ENCODE data around the gene EDIL3. TPM values are rescaled to one million over a fixed set of nuclear protein-coding genes. Genes with fewer than 3 reads are reported as not detected.

Gene EDIL3
- total RNA-seq, 1 experiment from 2014 or later = 0.32 TPM

DNA sequence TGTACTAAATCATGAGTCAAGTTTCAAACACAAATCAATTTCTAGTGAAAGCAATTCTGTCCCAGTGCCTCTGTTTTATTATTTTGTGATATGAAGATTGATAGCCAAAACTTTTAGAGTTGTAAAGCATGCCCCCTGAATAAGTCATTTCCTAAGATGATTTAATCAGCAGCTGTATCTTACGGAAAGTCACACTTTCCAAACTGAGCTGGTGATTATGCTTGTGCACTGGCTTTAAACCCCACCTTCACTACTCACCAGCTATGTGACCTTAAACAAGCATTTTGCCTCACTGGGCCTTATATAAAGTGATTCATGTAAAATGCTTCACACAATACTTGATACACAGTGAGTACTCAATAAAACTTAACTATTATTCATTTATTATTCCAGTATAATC, 78.1 kb downstream of the EDIL3 start:
- Histone ChIP-seq H3K27me3 (ENCODE audit: insufficient read depth, low read length) (no peaks in the 10 kb centered on the region), H3K4me1 (ENCODE audit: control insufficient read depth in 1 of 2, insufficient read depth in 2 of 2, low read length in 2 of 2) (no peaks in the 10 kb centered on the region), H3K27ac (ENCODE audit: low read depth, low read length) (no peak overlapping the region), H3K9me2 (ENCODE audit: insufficient read depth) (no peaks in the 10 kb centered on the region), H3K4me2 (ENCODE audit: low read length) (no peak overlapping the region), H3K9ac (ENCODE audit: low read length) (no peak overlapping the region), H4K20me1 (ENCODE audit: insufficient read depth) (no peaks in the 10 kb centered on the region), H3K9me3 (ENCODE audit: control insufficient read depth in 1 of 2, insufficient read depth in 1 of 2, low read depth in 1 of 2, low read length in 2 of 2) (no peaks in the 10 kb centered on the region), H3K4me3 (replicated peaks in 1 of 2; ENCODE audit: low read depth in 1 of 2, low read length in 2 of 2) (no peak overlapping the region), H3K79me2 (ENCODE audit: insufficient read depth, low read length) (no peaks in the 10 kb centered on the region), H2AFZ (ENCODE audit: low read depth, low read length, poor library complexity, severe bottlenecking) (no peak overlapping the region), H3K36me3 (ENCODE audit: control insufficient read depth in 1 of 2, insufficient read depth in 2 of 2, low read length in 2 of 2) (no peaks in the 10 kb centered on the region)
- intact Hi-C loops (cut with micrococcal nuclease) = no loop called here
- BruUV-seq (replicated peaks) = no TSS peak
- RAD21 ChIA-PET (ENCODE audit: low non-redundant PET in 1 of 2, low total read pairs in 2 of 2, uncharacterized antibody in 2 of 2, unreplicated experiment in 2 of 2) = no interaction called here
- CTCF ChIA-PET = no interaction called here
- TF ChIP-seq CBX3 (IDR thresholded peaks at IDR 0.05; ENCODE audit: low read depth) (no peak), POLR2A (IDR thresholded peaks at IDR 0.05; ENCODE audit: borderline replicate concordance, extremely low read depth, insufficient read depth, insufficient read length) (no peak)
- TF ChIP-seq, protein P1, sequence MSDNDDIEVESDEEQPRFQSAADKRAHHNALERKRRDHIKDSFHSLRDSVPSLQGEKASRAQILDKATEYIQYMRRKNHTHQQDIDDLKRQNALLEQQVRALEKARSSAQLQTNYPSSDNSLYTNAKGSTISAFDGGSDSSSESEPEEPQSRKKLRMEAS (IDR thresholded peaks at IDR 0.05) = no peak
- TF ChIP-seq, protein P2, sequence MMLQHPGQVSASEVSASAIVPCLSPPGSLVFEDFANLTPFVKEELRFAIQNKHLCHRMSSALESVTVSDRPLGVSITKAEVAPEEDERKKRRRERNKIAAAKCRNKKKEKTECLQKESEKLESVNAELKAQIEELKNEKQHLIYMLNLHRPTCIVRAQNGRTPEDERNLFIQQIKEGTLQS (IDR thresholded peaks at IDR 0.05) = no peak
- DNase-seq (ENCODE audit: low read depth, low spot score) = no peak
- POLR2A ChIA-PET = no interaction called here
- no peak for ATAC-seq

DNA sequence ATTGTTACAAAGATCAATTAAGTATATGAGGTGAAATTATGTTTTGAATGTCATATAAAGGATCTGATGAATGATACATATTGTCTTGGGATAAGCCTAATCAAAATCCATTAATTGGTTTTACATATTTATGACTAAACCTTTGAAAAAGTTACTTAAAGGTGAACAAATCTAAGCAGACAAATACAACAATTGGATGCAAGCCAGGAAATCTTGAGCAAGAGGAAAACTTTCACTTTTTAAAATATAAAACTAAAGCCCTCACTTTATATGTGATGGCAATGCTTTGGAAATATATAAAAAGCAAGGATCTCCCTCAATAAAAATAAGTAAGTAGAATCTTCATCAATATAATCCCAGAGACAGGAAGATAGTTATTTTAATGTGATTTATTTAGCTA, 80.1 kb downstream of the EDIL3 start:
- BruUV-seq (replicated peaks) = no TSS peak
- Histone ChIP-seq H3K79me2 (ENCODE audit: insufficient read depth, low read length) (no peaks in the 10 kb centered on the region), H3K36me3 (ENCODE audit: control insufficient read depth in 1 of 2, insufficient read depth in 2 of 2, low read length in 2 of 2) (no peaks in the 10 kb centered on the region), H4K20me1 (ENCODE audit: insufficient read depth) (no peaks in the 10 kb centered on the region), H3K4me3 (replicated peaks in 1 of 2; ENCODE audit: low read depth in 1 of 2, low read length in 2 of 2) (no peak overlapping the region), H3K27ac (ENCODE audit: low read depth, low read length) (no peak overlapping the region), H3K27me3 (ENCODE audit: insufficient read depth, low read length) (no peaks in the 10 kb centered on the region), H2AFZ (ENCODE audit: low read depth, low read length, poor library complexity, severe bottlenecking) (no peak overlapping the region), H3K4me2 (ENCODE audit: low read length) (no peak overlapping the region), H3K9me3 (ENCODE audit: control insufficient read depth in 1 of 2, insufficient read depth in 1 of 2, low read depth in 1 of 2, low read length in 2 of 2) (no peaks in the 10 kb centered on the region), H3K9ac (ENCODE audit: low read length) (no peak overlapping the region), H3K4me1 (ENCODE audit: control insufficient read depth in 1 of 2, insufficient read depth in 2 of 2, low read length in 2 of 2) (no peaks in the 10 kb centered on the region), H3K9me2 (ENCODE audit: insufficient read depth) (no peaks in the 10 kb centered on the region)
- ChIA-PET RAD21 (ENCODE audit: low non-redundant PET in 1 of 2, low total read pairs in 2 of 2, uncharacterized antibody in 2 of 2, unreplicated experiment in 2 of 2) (no interaction called here), POLR2A (no interaction called here), CTCF (no interaction called here)
- ATAC-seq (no peak), DNase-seq (ENCODE audit: low read depth, low spot score) (no peak)
- intact Hi-C loops (cut with micrococcal nuclease) = no loop called here
- TF ChIP-seq SRF (IDR thresholded peaks at IDR 0.05; ENCODE audit: low read depth) (no peak), ZNF274 (IDR thresholded peaks at IDR 0.05; ENCODE audit: low read depth, low read length) (no peak), ZFX (IDR thresholded peaks at IDR 0.05) (no peak), SIN3A (IDR thresholded peaks at IDR 0.05; ENCODE audit: low read depth) (no peak), CBX3 (IDR thresholded peaks at IDR 0.05; ENCODE audit: low read depth) (no peak), EGR1 (IDR thresholded peaks at IDR 0.05; ENCODE audit: low read depth) (no peak), POLR2AphosphoS5 (IDR thresholded peaks at IDR 0.05; ENCODE audit: low read depth, low read length) (no peak), RAD21 (IDR thresholded peaks at IDR 0.05; ENCODE audit: low read depth) (no peak), YY1 (IDR thresholded peaks at IDR 0.05; ENCODE audit: extremely low read depth, insufficient replicate concordance, low read depth, low read length) (no peak), EZH2phosphoT487 (IDR thresholded peaks at IDR 0.05; ENCODE audit: borderline replicate concordance) (no peak), POLR2A (IDR thresholded peaks at IDR 0.05; ENCODE audit: borderline replicate concordance, extremely low read depth, insufficient read depth, insufficient read length) (no peak), SP1 (IDR thresholded peaks at IDR 0.05; ENCODE audit: low read depth) (no peak)
- TF ChIP-seq, protein P3, sequence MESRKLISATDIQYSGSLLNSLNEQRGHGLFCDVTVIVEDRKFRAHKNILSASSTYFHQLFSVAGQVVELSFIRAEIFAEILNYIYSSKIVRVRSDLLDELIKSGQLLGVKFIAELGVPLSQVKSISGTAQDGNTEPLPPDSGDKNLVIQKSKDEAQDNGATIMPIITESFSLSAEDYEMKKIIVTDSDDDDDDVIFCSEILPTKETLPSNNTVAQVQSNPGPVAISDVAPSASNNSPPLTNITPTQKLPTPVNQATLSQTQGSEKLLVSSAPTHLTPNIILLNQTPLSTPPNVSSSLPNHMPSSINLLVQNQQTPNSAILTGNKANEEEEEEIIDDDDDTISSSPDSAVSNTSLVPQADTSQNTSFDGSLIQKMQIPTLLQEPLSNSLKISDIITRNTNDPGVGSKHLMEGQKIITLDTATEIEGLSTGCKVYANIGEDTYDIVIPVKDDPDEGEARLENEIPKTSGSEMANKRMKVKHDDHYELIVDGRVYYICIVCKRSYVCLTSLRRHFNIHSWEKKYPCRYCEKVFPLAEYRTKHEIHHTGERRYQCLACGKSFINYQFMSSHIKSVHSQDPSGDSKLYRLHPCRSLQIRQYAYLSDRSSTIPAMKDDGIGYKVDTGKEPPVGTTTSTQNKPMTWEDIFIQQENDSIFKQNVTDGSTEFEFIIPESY (IDR thresholded peaks at IDR 0.05; ENCODE audit: extremely low read depth, insufficient replicate concordance, low read length) = no peak
- TF ChIP-seq, protein P2 (IDR thresholded peaks at IDR 0.05) = no peak
- TF ChIP-seq, protein P4, sequence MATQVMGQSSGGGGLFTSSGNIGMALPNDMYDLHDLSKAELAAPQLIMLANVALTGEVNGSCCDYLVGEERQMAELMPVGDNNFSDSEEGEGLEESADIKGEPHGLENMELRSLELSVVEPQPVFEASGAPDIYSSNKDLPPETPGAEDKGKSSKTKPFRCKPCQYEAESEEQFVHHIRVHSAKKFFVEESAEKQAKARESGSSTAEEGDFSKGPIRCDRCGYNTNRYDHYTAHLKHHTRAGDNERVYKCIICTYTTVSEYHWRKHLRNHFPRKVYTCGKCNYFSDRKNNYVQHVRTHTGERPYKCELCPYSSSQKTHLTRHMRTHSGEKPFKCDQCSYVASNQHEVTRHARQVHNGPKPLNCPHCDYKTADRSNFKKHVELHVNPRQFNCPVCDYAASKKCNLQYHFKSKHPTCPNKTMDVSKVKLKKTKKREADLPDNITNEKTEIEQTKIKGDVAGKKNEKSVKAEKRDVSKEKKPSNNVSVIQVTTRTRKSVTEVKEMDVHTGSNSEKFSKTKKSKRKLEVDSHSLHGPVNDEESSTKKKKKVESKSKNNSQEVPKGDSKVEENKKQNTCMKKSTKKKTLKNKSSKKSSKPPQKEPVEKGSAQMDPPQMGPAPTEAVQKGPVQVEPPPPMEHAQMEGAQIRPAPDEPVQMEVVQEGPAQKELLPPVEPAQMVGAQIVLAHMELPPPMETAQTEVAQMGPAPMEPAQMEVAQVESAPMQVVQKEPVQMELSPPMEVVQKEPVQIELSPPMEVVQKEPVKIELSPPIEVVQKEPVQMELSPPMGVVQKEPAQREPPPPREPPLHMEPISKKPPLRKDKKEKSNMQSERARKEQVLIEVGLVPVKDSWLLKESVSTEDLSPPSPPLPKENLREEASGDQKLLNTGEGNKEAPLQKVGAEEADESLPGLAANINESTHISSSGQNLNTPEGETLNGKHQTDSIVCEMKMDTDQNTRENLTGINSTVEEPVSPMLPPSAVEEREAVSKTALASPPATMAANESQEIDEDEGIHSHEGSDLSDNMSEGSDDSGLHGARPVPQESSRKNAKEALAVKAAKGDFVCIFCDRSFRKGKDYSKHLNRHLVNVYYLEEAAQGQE (IDR thresholded peaks at IDR 0.05; ENCODE audit: low read depth) = no peak

Data from HCT116 (cell line).